MCF 10A (cell line): ENCODE data around the gene CAPZB. TPM values are rescaled to one million over a fixed set of nuclear protein-coding genes. Genes with fewer than 3 reads are reported as not detected.

Experiments
- BruUV-seq: library from RNA; stranded (reverse); fragments of 400-500 nt; replicated peaks from 2 replicates; lab custom pipeline; 2021; lab: Mats Ljungman, UMichigan
- CTCF ChIA-PET: fragments of 300-600 bp; sonication (Branson Sonifier 250); formaldehyde crosslinking; extraction: SDS; loops from one replicate; lab custom pipeline; 2021; ENCODE audit warnings: antibody characterized with exemption, inconsistent platforms; lab: Yijun Ruan, JAX
- POLR2A ChIA-PET: fragments of 300-600, 350-650 bp; sonication (Branson Sonifier 250); formaldehyde crosslinking; extraction: SDS; loops from one replicate; lab custom pipeline; 2020; ENCODE audit warnings: antibody characterized with exemption, inconsistent platforms; lab: Yijun Ruan, JAX
- DNase-seq: peaks from one replicate; pipeline ENCODE4 v3.0.0-alpha.2; 2018; ENCODE audit not compliant: unreplicated experiment
- H3K27ac Mint-ChIP-seq: one replicate; pipeline ENCODE4 v1.8.0; 2022; ENCODE audit warnings: mild to moderate bottlenecking, low read depth, mixed read lengths; ENCODE audit not compliant: unreplicated experiment
- H3K27me3 Mint-ChIP-seq: one replicate; pipeline ENCODE4 v1.8.0; 2022; ENCODE audit warnings: mixed read lengths; ENCODE audit not compliant: insufficient read depth, unreplicated experiment
- H3K36me3 Mint-ChIP-seq: one replicate; pipeline ENCODE4 v1.8.0; 2022; ENCODE audit warnings: mild to moderate bottlenecking, moderate library complexity, mixed read lengths; ENCODE audit not compliant: insufficient read depth, unreplicated experiment
- H3K4me1 Mint-ChIP-seq: one replicate; pipeline ENCODE4 v1.8.0; 2022; ENCODE audit warnings: mixed read lengths; ENCODE audit not compliant: insufficient read depth, unreplicated experiment
- H3K4me3 Mint-ChIP-seq: one replicate; pipeline ENCODE4 v1.8.0; 2022; ENCODE audit warnings: mild to moderate bottlenecking, moderate library complexity, mixed read lengths; ENCODE audit not compliant: unreplicated experiment
- H3K9me3 Mint-ChIP-seq: one replicate; pipeline ENCODE4 v1.8.0; 2022; ENCODE audit warnings: mixed read lengths; ENCODE audit not compliant: unreplicated experiment
- CTCF ChIP-seq: fragments of 200-600 bp; IDR thresholded peaks from one replicate; pipeline ENCODE4 v1.8.0; 2022; ENCODE audit warnings: antibody characterized with exemption, mild to moderate bottlenecking; ENCODE audit not compliant: unreplicated experiment
- intact Hi-C: fragments of 100-400 bp; cut with micrococcal nuclease; formaldehyde crosslinking; loops from 2 replicates; pipeline ENCODE4 v1.14.1; 2022
- total RNA-seq: library from RNA; stranded (reverse); gene quantifications from 2 replicates; pipeline ENCODE4 v1.2.3, GENCODE V29; 2022

Gene CAPZB
- total RNA-seq, 1 experiment from 2014 or later, result 252 TPM

- no peak for TF ChIP-seq CTCF
- H3K4me3 Mint-ChIP-seq, result no peak overlapping the region
- no peak overlapping the region for H3K27ac Mint-ChIP-seq
- H3K27me3 Mint-ChIP-seq, result no peaks in the 10 kb centered on the region
- CTCF ChIA-PET, result no interaction called here
- no peak for DNase-seq
- H3K4me1 Mint-ChIP-seq, result no peaks in the 10 kb centered on the region
- POLR2A ChIA-PET, result no interaction called here
- no peaks in the 10 kb centered on the region for H3K9me3 Mint-ChIP-seq
- H3K36me3 Mint-ChIP-seq, result peaks cover 17% of the 10 kb centered on the region
- intact Hi-C loops, result no loop called here
- no TSS peak for BruUV-seq
Observed at GRCh38 chr1:19371226-19372135, 113.9 kb downstream of the CAPZB start.

- Mint-ChIP-seq H3K27me3 (no peaks in the 10 kb centered on the region), H3K4me3 (no peak overlapping the region), H3K36me3 (peaks cover 13% of the 10 kb centered on the region), H3K9me3 (no peaks in the 10 kb centered on the region), H3K4me1 (no peaks in the 10 kb centered on the region), H3K27ac (no peak overlapping the region)
- no TSS peak for BruUV-seq
- intact Hi-C loops, result no loop called here
- DNase-seq, result no peak
- TF ChIP-seq CTCF, result no peak
- ChIA-PET POLR2A (interaction anchor here (0.6 kb wide), 1 partner anchor 225 kb away, joined by 5 read pairs; no protein-coding TSS in a partner anchor), CTCF (no interaction called here)
Observed at GRCh38 chr1:19370453-19371170, 114.7 kb downstream of the CAPZB start.

- BruUV-seq, result no TSS peak
- no peaks in the 10 kb centered on the region for H3K4me1 Mint-ChIP-seq
Observed at GRCh38 chr1:19369396-19370090, 115.8 kb downstream of the CAPZB start.

More at GRCh38 chr1:19369396-19370090, 115.8 kb downstream of the CAPZB start:
- H3K4me3 Mint-ChIP-seq, result no peak overlapping the region
- POLR2A ChIA-PET, result no interaction called here
- H3K27ac Mint-ChIP-seq, result no peak overlapping the region
- TF ChIP-seq CTCF, result no peak
- CTCF ChIA-PET, result interaction anchor here (0.6 to 0.7 kb wide), 2 partner anchors 24 to 826 kb away, joined by 3 read pairs; no protein-coding TSS in a partner anchor
- no peak for DNase-seq
- H3K9me3 Mint-ChIP-seq, result no peaks in the 10 kb centered on the region
- intact Hi-C loops, result no loop called here
- H3K27me3 Mint-ChIP-seq, result no peaks in the 10 kb centered on the region
- H3K36me3 Mint-ChIP-seq, result peaks cover 14% of the 10 kb centered on the region
